HG02763 (cell line): ENCODE data around the gene TANGO2.

Experiments
- ATAC-seq: cut with Tn5 transposase; IDR thresholded peaks from one replicate; pipeline ENCODE4 v1.9.1; 2021; ENCODE audit warnings: mild to moderate bottlenecking, moderate library complexity; ENCODE audit not compliant: unreplicated experiment

Gene TANGO2

DNA sequence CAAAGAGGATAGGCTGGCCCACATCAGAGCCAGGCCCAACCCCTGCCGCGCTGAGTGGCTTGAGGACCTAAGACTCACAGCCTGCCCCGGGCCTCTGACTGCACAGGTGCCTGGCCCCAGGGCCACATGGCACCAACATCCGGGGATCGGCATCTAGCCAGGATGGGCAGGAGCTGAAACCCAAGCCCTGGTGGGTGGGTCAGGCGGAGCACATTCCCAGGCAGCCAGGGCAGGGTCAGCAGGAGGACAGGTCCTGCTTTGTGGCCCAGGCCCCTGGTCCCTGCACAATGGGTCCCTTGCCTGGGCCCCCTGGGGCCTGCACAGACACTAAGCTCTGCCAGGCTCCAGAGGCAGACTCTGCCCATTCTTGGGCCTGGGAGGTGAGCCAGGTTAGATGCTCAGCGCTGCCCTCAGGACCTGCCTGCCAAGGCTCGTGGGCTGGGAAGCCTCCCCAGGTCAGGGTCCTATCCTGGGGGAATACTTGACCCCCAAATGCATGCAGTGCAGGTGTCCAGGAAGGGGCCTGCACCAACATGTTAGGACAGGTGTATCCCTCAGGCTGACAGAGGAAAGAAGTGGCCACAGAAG is 37.8 kb upstream of the TANGO2 start:
- ATAC-seq = no peak

DNA sequence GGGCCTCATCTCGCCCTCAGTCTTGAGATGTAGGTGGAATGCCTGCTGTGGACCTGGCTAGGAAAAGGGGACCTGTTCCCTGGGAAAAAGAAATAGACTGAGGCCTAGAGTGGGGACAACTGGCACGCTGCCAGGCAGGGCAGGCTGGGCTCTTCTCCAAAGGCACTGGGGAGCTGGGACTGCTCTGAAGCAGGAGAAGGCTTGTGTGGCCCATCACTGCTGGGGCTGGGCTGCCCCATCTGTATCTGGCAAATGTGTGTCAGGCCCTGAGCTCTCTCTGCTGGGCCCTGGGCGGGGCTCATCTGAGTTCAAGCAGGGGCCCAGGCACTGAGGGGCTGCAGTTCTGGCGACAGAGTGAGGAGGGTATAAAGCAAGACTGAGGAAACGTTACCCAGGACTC is 37.2 kb upstream of the TANGO2 start:
- no peak for ATAC-seq

DNA sequence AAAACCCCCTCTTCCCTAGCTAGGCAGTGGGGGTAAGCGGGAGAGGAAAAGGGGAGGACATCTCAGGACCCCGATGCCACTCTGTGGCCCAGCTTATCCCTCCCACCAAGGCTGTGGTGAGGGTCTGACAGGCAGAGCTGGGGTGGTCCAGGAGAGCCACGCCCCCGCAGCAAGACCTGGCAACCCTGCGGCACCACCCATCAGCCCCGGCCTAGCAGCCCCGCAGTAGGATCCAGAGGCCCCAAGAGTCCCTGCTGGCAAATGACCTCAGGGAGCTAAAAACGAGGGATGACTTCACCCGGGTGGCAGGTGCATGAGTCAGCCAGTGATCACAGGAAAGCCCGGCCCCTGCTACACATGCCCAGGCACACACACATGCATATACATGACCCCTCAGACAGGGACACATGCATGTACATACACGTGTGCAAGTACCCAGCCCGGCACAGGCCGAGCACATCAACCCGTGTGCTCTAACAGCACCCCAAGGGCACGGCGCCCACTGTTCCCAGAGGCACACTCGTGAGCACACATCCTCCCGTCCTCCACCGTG is 36.6 kb upstream of the TANGO2 start:
- ATAC-seq = no peak

DNA sequence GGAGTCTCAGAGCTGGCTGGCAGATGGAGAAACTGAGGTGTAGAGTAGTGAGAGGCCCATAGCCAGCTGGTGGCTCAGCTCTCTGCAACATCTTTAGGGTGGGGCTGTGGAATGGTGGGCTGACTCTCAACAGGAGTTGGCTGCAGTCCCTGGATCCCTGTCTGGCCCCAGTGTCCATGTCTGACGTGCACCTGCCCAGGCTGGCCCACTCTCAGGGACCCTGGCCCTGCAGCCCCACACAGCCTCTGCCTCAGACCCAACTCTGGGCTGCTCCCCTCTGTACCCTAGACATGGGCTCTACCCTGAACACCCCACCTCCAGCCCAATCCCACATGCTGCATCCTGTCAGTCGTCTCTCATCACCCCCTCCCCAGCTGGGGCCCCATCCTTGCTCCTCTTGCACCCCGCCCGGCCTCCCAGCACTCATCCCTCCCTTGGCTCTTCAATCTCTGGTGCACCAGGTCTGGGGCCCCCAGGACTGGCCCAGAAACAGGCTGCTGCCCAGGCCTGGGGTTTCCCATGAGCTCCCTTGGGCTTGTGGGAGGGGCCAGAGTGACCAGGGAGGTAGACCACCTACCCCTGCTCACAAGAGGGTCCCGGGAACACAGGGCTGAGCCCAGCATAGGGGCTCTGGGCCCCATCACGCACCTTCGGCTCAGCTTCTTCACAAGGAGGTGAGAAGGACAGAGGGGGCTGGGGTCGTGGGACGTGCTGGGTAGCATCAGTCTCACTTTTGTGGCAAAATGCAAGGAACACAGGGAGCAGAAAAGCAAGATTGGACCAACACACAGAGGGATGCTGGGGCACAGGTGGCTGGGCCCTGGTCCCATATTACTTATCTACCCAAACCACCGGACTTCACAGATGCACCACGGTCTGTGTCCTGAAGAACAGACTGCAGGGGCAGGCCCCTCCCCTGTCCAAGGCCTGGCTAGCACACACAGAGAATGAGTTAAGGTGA is 35.8 kb upstream of the TANGO2 start:
- ATAC-seq = no peak

GRCh38 chr22:19986011-19986409 is 34.9 kb upstream of the TANGO2 start:
- ATAC-seq = no peak

GRCh38 chr22:19986410-19987341 is 34.2 kb upstream of the TANGO2 start:
- no peak for ATAC-seq

- no peak for ATAC-seq
Measured at GRCh38 chr22:19987394-19988306, 33.3 kb upstream of the TANGO2 start.

DNA sequence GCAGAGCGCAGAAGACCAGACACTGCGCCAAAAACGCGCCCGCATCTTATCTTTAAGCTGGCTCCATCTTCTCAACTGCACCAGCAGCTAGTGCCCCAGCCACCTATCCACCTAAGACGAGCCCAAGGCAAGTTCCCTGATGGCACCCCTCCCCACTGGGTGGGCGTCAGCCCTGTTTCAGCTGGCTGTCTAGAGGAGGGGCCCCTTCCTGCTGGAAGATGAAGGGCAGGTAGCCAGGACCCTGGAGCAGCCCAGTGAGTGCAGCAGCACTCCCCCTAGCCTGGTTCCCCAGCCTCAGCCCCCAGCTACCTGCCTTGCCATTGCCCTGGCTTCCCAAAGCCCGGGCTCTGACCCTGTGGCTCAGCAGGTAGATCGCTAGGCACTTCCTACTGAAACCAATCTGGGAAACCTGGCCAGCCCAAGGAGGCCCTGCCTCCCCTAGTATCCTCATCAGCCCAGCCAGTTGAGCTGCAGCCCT is 32.5 kb upstream of the TANGO2 start:
- no peak for ATAC-seq

GRCh38 chr22:19988965-19989724 is 31.8 kb upstream of the TANGO2 start:
- ATAC-seq = no peak

DNA sequence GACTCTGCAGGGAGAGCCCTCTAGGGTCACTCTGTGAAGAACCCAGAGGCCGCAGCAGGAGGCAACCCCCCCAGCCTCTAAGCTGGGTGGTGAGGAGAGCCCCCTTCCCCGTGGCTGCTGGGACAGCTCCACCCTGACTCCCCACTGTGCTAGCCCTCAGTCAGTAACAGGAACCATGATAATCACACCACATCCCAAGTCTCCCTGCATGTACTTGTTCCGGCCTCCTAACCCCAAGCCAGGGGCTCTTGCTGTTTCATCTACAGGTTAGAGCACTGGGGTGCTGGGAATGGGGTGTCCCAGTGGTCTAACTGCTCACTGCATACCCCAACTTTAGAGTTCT is 31.2 kb upstream of the TANGO2 start:
- ATAC-seq = no peak

DNA sequence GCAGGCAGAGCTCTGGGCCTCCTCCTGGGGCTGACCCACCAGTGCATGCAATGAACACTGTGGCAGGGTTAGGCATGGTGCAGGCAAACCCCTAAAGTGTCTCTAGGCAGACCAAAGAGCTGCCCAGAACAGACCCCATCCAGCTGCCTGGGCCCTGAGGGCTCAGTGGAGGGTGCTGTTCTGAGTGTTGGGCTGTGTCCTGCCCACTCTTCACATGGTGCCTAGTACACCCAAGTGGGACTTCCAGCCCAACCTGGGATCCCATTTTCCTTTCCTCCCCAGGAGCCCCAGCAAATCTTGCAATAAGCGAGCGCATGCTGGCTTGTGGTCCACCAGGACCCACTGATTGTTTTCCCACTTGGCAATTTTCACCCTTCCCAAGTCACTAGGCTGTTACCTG is 30.7 kb upstream of the TANGO2 start:
- ATAC-seq = no peak

GRCh38 chr22:19990609-19991394 is 30.1 kb upstream of the TANGO2 start:
- no peak for ATAC-seq

DNA sequence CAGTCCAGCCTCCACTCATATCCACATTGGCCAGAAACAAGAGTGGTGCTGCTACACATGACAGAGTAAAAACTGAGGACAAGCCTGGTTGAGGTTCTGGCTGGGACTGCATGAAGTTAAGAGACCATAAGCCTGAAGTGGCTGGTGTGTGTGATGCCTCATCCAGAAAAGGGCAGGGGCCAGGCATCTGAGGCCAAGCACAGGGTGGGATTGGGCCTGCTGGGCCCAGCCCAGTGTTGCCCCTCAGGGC is 29.6 kb upstream of the TANGO2 start:
- no peak for ATAC-seq

DNA sequence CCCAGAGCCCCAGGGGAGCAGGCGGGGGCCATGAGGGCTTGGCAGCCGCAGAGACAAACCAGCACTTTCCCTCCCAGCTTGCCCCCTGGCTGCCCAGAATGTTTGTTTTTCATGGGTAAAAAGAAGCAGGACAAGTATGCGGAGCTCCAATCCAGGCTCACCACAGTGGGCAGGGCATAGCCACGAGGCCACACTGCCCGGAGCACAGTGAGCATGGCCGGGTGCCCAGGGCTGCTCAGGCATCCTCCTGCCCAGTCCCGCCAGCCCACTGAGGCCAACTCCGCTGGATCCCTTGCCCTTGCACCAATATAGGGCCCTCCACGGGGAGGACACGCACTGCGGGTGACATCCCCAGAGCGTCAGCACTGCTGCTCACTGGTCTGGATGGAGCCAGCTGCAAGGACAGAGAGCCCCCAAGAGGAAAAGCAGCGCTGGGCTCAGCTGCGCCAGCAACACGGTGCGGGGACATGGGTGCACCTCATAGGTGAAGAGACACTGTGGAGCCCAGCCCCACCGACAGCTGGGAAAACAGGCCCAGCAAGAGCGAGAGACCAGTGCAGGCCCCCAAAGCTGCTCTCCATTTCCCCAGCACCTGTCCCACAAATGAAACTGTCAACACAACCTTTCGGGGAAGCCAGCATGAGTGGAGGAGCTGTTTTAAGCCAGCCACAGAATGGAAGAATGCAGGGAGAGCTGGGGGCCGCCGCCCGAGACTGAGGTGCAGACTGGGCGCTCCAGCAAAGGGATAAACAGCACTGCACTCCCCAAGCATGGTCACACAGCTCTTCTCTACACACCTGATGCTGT is 29.1 kb upstream of the TANGO2 start:
- no peak for ATAC-seq

GRCh38 chr22:19992481-19992911 is 28.4 kb upstream of the TANGO2 start:
- ATAC-seq = no peak

DNA sequence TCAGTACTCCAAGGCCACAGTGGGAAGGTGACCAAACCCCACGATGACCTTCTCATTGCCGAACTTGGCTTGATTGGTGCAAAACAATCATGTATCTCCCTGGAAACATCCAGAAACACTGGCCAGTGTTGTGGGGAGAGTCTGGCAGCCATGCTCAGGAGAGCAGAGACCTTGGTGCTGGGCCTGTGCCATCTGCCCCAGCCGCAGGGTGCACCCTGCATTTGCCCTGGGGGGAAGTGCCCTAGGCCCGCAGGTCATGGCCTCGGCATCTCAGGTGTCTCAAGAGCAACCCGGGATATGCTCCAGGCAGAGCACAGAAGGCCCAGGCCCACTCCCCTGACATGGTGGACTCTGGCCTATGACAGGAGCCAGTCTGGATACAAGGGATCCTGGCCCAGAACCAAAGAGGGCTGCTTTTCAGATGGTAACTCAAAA is 28.0 kb upstream of the TANGO2 start:
- ATAC-seq = no peak

DNA sequence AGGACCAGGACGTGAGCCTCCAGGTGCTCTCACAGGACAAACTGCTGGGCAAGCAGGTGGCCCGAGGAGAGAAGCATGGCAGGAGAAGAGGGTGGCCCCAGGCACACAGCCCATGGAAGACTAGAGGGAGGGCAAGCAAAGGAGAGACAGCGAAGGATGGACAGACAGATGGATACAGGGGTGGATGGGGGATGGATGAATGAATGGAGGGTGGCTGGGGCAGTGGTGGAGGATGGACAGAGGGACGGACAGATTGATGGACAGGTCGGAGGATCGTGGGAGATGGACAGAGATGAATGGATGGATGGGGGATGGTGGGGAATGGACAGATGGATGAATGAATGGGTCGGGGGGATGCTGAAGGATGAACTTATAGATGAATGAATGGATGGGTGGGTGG is 27.0 kb upstream of the TANGO2 start:
- ATAC-seq = no peak
